Suprapubic skin (tissue), 4 donors: ENCODE data around the gene INPP5E.

ENCODE experiments used
- CTCF ChIP-seq, 2 donors: fragments of 200-600 bp in 1 of 2; fragments of 450-650 bp in 1 of 2; sonication (generic) in 1 of 2; IDR thresholded peaks; one replicate each; pipeline ENCODE4 v1.5.1; 2016 to 2019; ENCODE audit warnings: antibody characterized with exemption in 2 of 2, mild to moderate bottlenecking in 1 of 2, moderate library complexity in 1 of 2
- EP300 ChIP-seq: sonication (generic); formaldehyde crosslinking; IDR thresholded peaks from one replicate; pipeline ENCODE4 v1.6.1; 2017; ENCODE audit warnings: antibody characterized with exemption
- POLR2A ChIP-seq, 2 donors: fragments of 450-650 bp; IDR thresholded peaks; one replicate each; pipeline ENCODE4 v1.6.1; 2017; ENCODE audit warnings: antibody characterized with exemption in 2 of 2, mild to moderate bottlenecking in 2 of 2, moderate library complexity in 2 of 2
- POLR2AphosphoS5 ChIP-seq, 3 donors: sonication (generic); formaldehyde crosslinking; IDR thresholded peaks; one replicate each; pipeline ENCODE4 v1.6.1; 2017; ENCODE audit warnings: antibody characterized with exemption in 3 of 3

DNA sequence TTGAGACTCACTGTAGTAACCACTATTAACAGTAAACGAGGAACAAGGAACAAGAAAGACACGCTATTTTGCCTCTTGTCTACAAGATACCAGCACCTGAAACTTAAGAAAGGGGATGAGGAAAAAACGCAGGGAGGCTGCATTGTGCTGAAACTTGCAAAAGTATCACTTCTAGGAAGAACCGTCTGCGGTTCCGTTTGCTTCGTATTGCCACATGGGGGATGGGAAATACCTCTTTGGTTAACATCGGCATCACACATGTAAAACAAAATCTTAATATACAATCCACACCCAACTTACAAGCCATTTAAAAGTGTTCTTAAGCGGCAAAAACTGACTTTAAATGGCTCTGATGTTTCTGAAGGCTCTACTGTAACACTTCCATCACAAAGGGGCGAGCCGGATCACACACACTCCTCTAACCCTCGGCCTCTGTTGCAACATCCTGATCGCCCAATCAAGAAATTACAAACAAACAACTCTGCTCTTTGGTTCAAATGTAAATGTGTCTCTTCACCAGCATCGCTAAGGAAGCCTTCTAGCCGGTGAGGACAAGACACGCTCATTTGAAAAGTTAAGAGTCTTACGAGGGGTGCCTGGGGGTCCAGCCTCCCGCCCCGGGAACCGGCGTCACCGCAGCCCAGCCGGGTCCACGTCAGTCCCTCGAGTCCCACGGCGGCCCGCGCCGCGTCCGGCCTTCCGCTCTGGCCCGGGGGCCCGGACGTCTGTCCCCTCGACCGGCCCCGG lies 42.6 kb upstream of the INPP5E start:
- TF ChIP-seq CTCF (IDR thresholded peaks at IDR 0.05), result no peak
- TF ChIP-seq EP300, result no peak
- no peak for TF ChIP-seq POLR2A (IDR thresholded peaks at IDR 0.05)
- no peak for TF ChIP-seq POLR2AphosphoS5 (IDR thresholded peaks at IDR 0.05)
